GM10847 (cell line): ENCODE data around the gene TXNRD1.

Experiments used
- POLR2A ChIP-seq: IDR thresholded peaks from 2 replicates; pipeline ENCODE4 v1.6.1; 2011; ENCODE audit not compliant: insufficient read length; ENCODE audit errors: extremely low read depth

TXNRD1 gene

GRCh38 chr12:104340925-104341611, 125.5 kb downstream of the TXNRD1 start:
- no peak for TF ChIP-seq POLR2A

- no peak for TF ChIP-seq POLR2A
These were observed 126.6 kb downstream of the TXNRD1 start for GRCh38 chr12:104342147-104342546.

- no peak for TF ChIP-seq POLR2A
These were observed 127.2 kb downstream of the TXNRD1 start for GRCh38 chr12:104342635-104343249.

GRCh38 chr12:104344682-104345081, 129.1 kb downstream of the TXNRD1 start:
- TF ChIP-seq POLR2A, result no peak

GRCh38 chr12:104345234-104346066, 129.9 kb downstream of the TXNRD1 start:
- no peak for TF ChIP-seq POLR2A

GRCh38 chr12:104347374-104348075, 131.9 kb downstream of the TXNRD1 start:
- TF ChIP-seq POLR2A, result no peak

GRCh38 chr12:104348283-104348993, 132.9 kb downstream of the TXNRD1 start:
- TF ChIP-seq POLR2A, result no peak

- TF ChIP-seq POLR2A, result no peak
These were observed 133.5 kb downstream of the TXNRD1 start for GRCh38 chr12:104348994-104349494.

GRCh38 chr12:104350211-104351056, 134.9 kb downstream of the TXNRD1 start:
- TF ChIP-seq POLR2A, result no peak

- no peak for TF ChIP-seq POLR2A
These were observed 135.7 kb downstream of the TXNRD1 start for GRCh38 chr12:104351057-104351983.

GRCh38 chr12:104352106-104352713, 136.6 kb downstream of the TXNRD1 start:
- TF ChIP-seq POLR2A, result no peak
